Progenitor cell of endocrine pancreas (in vitro differentiated cells): Measurements from ENCODE around the gene DNM3. TPM values are rescaled to one million over a fixed set of nuclear protein-coding genes. Genes with fewer than 3 reads are reported as not detected.

Source experiments
- DNase-seq: peaks from one replicate; pipeline ENCODE4 v3.0.0; 2021; ENCODE audit warnings: low spot score; ENCODE audit not compliant: unreplicated experiment
- H3K27ac Mint-ChIP-seq: 2 replicates; pipeline ENCODE4 v1.8.0; 2021; ENCODE audit warnings: mild to moderate bottlenecking, moderate library complexity, mixed read lengths
- H3K27me3 Mint-ChIP-seq: 2 replicates; pipeline ENCODE4 v1.8.0; 2021; ENCODE audit warnings: mixed read lengths
- H3K36me3 Mint-ChIP-seq: 2 replicates; pipeline ENCODE4 v1.8.0; 2022; ENCODE audit warnings: mixed read lengths; ENCODE audit not compliant: insufficient read depth
- H3K4me1 Mint-ChIP-seq: 2 replicates; pipeline ENCODE4 v1.8.0; 2021; ENCODE audit warnings: low read depth, mixed read lengths
- H3K4me3 Mint-ChIP-seq: 2 replicates; pipeline ENCODE4 v1.8.0; 2021; ENCODE audit warnings: low read depth, mild to moderate bottlenecking, moderate library complexity, mixed read lengths
- H3K9me3 Mint-ChIP-seq: 2 replicates; pipeline ENCODE4 v1.8.0; 2021; ENCODE audit warnings: low read depth, mixed read lengths
- CTCF ChIP-seq: fragments of 200-600 bp; sonication (generic); IDR thresholded peaks from one replicate; pipeline ENCODE4 v1.5.0; 2021; ENCODE audit warnings: antibody characterized with exemption, mild to moderate bottlenecking; ENCODE audit not compliant: unreplicated experiment
- total RNA-seq: library from RNA; stranded (reverse); gene quantifications from 2 replicates; pipeline ENCODE4 v1.2.1, GENCODE V29; 2021

DNM3 gene
- total RNA-seq, 1 donor from 2014 or later = 0.48 TPM

- Mint-ChIP-seq H3K4me1 (no peaks in the 10 kb centered on the region), H3K4me3 (no peak overlapping the region), H3K27ac (no peak overlapping the region), H3K9me3 (no peaks in the 10 kb centered on the region), H3K36me3 (no peaks in the 10 kb centered on the region), H3K27me3 (no peaks in the 10 kb centered on the region)
- no peak for TF ChIP-seq CTCF
- DNase-seq = no peak
These were observed 156.6 kb downstream of the DNM3 start for GRCh38 chr1:171997936-171998335.

GRCh38 chr1:171998711-171999110 is 157.4 kb downstream of the DNM3 start:
- H3K27ac Mint-ChIP-seq = no peak overlapping the region
- H3K36me3 Mint-ChIP-seq = no peaks in the 10 kb centered on the region
- DNase-seq = no peak
- H3K4me1 Mint-ChIP-seq = no peaks in the 10 kb centered on the region
- no peak overlapping the region for H3K4me3 Mint-ChIP-seq
- no peaks in the 10 kb centered on the region for H3K9me3 Mint-ChIP-seq
- no peak for TF ChIP-seq CTCF
- no peaks in the 10 kb centered on the region for H3K27me3 Mint-ChIP-seq

- no peak overlapping the region for H3K27ac Mint-ChIP-seq
- H3K4me1 Mint-ChIP-seq = no peaks in the 10 kb centered on the region
- H3K27me3 Mint-ChIP-seq = no peaks in the 10 kb centered on the region
- no peak overlapping the region for H3K4me3 Mint-ChIP-seq
- TF ChIP-seq CTCF = no peak
- no peaks in the 10 kb centered on the region for H3K9me3 Mint-ChIP-seq
- DNase-seq = no peak
- no peaks in the 10 kb centered on the region for H3K36me3 Mint-ChIP-seq
These were observed 158.5 kb downstream of the DNM3 start for GRCh38 chr1:171999756-172000155.

GRCh38 chr1:172001288-172001687 is 160.0 kb downstream of the DNM3 start:
- Mint-ChIP-seq H3K4me1 (peaks cover 8% of the 10 kb centered on the region), H3K4me3 (no peak overlapping the region), H3K27ac (no peak overlapping the region), H3K9me3 (no peaks in the 10 kb centered on the region), H3K27me3 (no peaks in the 10 kb centered on the region), H3K36me3 (no peaks in the 10 kb centered on the region)
- no peak for TF ChIP-seq CTCF
- DNase-seq = no peak

GRCh38 chr1:172002725-172003345 is 161.5 kb downstream of the DNM3 start:
- H3K27me3 Mint-ChIP-seq = no peaks in the 10 kb centered on the region
- H3K27ac Mint-ChIP-seq = no peak overlapping the region
- H3K36me3 Mint-ChIP-seq = no peaks in the 10 kb centered on the region
- no peak for DNase-seq
- H3K4me1 Mint-ChIP-seq = peaks cover 9% of the 10 kb centered on the region
- H3K9me3 Mint-ChIP-seq = no peaks in the 10 kb centered on the region
- H3K4me3 Mint-ChIP-seq = no peak overlapping the region
- peak; percentile 76 for TF ChIP-seq CTCF
